Astrocyte of the cerebellum (primary cell): Measurements from ENCODE around the gene KCNT2.

Source experiments
- DNase-seq: peaks from one replicate; pipeline ENCODE4 v3.0.0-alpha.2; 2011; ENCODE audit warnings: low read depth
- H3K4me3 ChIP-seq: 2 replicates; pipeline ENCODE4 v1.5.1; 2011; ENCODE audit warnings: mild to moderate bottlenecking, low read depth, low read length, moderate library complexity
- in situ Hi-C: cut with HindIII; loops from 2 replicates; pipeline ENCODE4 v1.10.0; 2017; ENCODE audit warnings: low sequenced_read_pairs
- TF ChIP-seq, protein P1 (sequence below): IDR thresholded peaks from 2 replicates; pipeline ENCODE4 v1.5.1; 2012; ENCODE audit warnings: low read length, low read depth, moderate library complexity, mild to moderate bottlenecking; ENCODE audit errors: missing control alignments

Gene KCNT2

DNA sequence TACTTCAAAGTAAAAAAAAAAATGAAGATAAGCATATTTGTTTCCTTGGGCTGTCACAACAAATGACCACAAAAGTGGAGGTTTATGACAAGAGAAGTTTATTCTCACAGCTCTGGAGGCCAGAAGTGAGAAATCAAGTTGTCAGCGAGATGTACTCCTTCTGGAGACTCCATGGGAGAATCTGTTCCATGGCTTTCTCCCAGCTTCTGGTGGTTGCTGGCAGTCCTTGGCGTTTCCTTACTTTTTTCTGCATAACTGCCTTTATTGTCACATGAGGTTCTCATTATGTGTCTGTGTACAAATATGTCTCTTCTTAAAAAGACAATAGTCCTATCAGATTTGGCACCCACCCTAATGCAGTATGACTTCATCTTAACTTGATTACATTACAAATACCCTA lies 398.3 kb downstream of the KCNT2 start:
- TF ChIP-seq, protein P1, sequence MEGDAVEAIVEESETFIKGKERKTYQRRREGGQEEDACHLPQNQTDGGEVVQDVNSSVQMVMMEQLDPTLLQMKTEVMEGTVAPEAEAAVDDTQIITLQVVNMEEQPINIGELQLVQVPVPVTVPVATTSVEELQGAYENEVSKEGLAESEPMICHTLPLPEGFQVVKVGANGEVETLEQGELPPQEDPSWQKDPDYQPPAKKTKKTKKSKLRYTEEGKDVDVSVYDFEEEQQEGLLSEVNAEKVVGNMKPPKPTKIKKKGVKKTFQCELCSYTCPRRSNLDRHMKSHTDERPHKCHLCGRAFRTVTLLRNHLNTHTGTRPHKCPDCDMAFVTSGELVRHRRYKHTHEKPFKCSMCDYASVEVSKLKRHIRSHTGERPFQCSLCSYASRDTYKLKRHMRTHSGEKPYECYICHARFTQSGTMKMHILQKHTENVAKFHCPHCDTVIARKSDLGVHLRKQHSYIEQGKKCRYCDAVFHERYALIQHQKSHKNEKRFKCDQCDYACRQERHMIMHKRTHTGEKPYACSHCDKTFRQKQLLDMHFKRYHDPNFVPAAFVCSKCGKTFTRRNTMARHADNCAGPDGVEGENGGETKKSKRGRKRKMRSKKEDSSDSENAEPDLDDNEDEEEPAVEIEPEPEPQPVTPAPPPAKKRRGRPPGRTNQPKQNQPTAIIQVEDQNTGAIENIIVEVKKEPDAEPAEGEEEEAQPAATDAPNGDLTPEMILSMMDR: no peak
- DNase-seq: peak; percentile 88
- in situ Hi-C loops: no loop called here
- H3K4me3 ChIP-seq: no peak overlapping the region

DNA sequence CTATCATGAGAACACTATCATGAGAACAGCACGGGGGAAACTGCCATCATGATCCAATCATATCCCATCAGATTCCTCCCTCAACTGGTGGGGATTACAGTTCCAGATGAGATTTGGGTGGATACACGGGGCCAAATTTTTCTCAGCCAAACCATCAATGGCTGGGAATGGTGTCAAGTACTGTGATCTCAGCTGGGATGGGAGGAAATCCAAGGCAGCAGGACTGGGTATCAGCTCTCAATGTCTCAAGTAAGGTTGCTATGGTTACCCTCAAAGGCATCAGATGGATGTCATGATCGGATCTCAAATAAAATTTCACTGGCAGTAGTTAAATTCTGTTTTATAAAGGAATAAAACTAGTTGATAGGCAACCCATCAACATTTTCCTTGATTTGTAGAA lies 399.0 kb downstream of the KCNT2 start:
- in situ Hi-C loops: no loop called here

DNA sequence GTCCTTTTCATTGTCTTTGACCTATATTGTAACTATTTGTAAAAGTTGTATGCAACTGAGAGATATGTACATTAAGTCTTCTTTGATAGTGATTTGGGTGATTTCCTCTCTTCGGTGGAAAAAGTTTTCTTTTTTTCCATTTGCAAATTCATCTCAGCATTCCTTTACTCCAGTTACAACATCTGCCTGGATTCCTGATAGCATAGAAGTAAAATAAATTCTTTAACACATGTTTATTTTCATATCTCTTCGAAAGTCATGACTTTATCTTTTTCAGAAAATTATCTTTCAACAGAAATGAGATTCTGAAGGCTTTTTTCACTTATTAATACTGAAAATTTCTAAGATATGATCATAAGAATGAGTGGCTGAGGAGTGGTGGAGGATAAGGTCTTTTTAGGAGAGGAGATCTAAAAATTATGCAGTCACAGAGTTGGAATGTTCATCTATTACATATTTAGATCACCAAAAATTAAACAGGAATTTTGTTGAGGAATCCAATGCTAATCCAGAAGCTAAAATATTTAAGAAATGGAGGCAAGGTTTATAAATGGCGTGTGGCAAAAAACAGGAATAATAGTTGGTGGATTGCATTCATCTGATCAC lies 400.5 kb downstream of the KCNT2 start:
- no peak for DNase-seq
- TF ChIP-seq, protein P1: no peak
- in situ Hi-C loops: no loop called here
- no peak overlapping the region for H3K4me3 ChIP-seq

More for the DNA sequence above, 399.0 kb downstream of the KCNT2 start:
- H3K4me3 ChIP-seq: no peak overlapping the region
- DNase-seq: peak; percentile 43
- TF ChIP-seq, protein P1: no peak

DNA sequence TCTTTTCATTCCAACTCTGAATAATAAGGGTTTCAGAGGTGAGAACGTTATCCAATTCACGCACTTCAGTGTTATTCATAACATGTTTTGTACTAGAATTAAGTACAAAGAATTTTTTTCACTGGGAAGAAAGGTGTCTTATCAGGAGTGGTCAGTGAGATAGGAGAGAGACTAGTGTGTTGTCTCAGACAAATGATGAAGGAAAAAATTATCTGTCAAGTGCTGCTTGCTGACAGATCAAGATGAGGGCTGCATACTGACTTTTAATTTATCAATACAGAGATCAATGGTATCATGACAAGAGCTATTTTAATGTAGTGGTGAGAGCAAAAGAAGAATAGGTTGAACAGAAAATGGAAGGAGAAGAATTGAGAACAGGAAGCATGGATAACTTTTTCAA lies 402.4 kb downstream of the KCNT2 start:
- TF ChIP-seq, protein P1: no peak
- DNase-seq: no peak
- in situ Hi-C loops: no loop called here
- no peak overlapping the region for H3K4me3 ChIP-seq

DNA sequence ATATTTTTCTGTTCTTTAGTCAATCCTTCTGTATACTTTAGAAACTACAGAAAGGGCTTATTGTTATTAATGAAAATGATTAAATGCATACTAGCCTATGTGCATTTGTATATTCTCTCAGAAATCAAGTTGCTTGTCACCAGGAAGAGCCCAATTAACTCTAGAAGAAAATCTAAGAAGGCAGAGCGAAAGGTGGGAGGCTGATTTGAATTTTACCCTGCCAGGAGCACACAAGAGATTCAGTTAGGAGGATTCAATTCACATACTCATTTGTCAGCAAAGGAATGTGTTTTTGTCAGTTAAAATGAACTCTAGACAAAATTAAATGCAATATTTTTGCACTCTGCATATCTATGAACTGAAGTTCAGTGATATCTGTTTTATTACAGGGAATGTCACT lies 411.8 kb downstream of the KCNT2 start:
- TF ChIP-seq, protein P1: no peak
- no peak for DNase-seq
- in situ Hi-C loops: no loop called here
- H3K4me3 ChIP-seq: no peak overlapping the region

DNA sequence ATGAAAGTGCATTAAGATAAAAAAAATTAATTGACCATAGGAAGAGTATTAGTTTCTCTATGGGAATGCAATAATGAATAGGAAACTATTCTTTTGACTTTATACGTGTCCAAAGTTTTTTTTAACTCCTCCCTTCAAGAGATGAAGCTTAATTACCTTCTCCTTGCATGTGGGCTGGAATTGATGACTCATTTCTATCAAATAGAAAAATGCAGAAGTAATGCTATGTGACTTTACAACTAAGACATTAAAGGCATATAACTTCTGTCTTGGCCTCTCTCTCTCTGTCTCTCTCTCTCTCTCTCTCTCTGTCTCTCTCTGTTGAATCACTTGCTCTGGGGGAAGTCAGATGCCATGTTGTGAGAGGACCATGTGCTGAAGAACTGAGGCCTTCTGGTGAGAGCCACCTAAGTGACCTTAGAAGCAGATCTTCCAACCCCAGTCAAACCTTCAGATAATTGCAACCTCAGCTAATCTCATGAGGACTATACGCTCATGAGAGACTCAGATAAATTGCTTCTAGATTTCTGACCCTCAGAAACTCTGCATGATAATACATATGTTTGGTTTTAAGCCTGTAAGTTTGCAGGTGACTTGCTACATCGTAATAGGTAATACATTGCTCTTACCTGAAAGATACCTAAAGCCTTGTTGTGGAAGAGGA lies 414.2 kb downstream of the KCNT2 start:
- H3K4me3 ChIP-seq: no peak overlapping the region
- no peak for DNase-seq
- in situ Hi-C loops: no loop called here
- TF ChIP-seq, protein P1: no peak
